ENCODE measurements around the gene NTPCR.

- TF ChIP-seq GATA3 (IDR thresholded peaks at IDR 0.05; ENCODE audit: low read depth, low read length) (no peak), GATA2 (IDR thresholded peaks at IDR 0.05; ENCODE audit: low read depth, low read length) (no peak)
Measured at GRCh38 chr1:232923739-232924386, 26.5 kb upstream of the NTPCR start.
